IgD-negative memory B cell (primary cell): ENCODE measurements around the gene RB1. TPM values are rescaled to one million over a fixed set of nuclear protein-coding genes. Genes with fewer than 3 reads are reported as not detected.

Experiments used
- H3K27ac Mint-ChIP-seq, 3 donors: one replicate each; pipeline ENCODE4 v1.8.0; 2020 to 2022; ENCODE audit warnings: mild to moderate bottlenecking in 3 of 3, mixed read lengths in 3 of 3, moderate library complexity in 1 of 3
- H3K27me3 Mint-ChIP-seq: one replicate; pipeline ENCODE4 v1.8.0; 2021; ENCODE audit warnings: mixed read lengths
- H3K36me3 Mint-ChIP-seq: one replicate; pipeline ENCODE4 v1.8.0; 2020; ENCODE audit warnings: mild to moderate bottlenecking, mixed read lengths
- H3K4me1 Mint-ChIP-seq, 3 donors: one replicate each; pipeline ENCODE4 v1.8.0; 2020 to 2022; ENCODE audit warnings: mixed read lengths in 3 of 3, mild to moderate bottlenecking in 1 of 3
- H3K4me3 Mint-ChIP-seq, 4 donors: one replicate each; pipeline ENCODE4 v1.8.0; 2020 to 2022; ENCODE audit warnings: mild to moderate bottlenecking in 4 of 4, mixed read lengths in 4 of 4, moderate library complexity in 3 of 4
- H3K9me3 Mint-ChIP-seq, 3 donors: one replicate each; pipeline ENCODE4 v1.8.0; 2020 to 2021; ENCODE audit warnings: mixed read lengths in 3 of 3, mild to moderate bottlenecking in 1 of 3
- polyA plus RNA-seq: library from polyadenylated mRNA; unstranded; fragments of 300-500 nt; fragmentation: Illumina TruSeq; gene quantifications from one replicate; pipeline ENCODE4 v1.2.3, GENCODE V29; 2021

RB1 gene
- polyA plus RNA-seq, 1 donor from 2014 or later: 43.7 TPM

DNA sequence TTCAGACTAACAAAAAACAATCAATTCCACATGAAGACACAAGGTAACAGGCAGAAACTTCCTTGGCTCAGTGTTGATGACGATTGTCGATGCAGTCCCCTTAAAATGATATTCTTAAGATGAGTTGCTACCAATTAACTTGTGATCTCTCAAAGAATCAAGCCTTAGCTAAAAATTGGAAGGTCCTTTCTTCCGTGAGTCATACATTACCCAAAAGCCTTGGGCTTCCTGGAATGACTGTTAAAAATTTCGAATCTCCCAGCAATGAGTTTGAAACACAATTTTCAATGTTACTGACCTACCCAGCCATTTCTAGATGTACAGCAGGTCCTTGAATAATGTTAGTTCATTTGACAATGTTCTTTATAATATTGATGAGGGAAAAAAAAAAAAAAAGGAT is 28.0 kb upstream of the RB1 start:
- no peaks in the 10 kb centered on the region for H3K27me3 Mint-ChIP-seq
- peaks cover 2% of the 10 kb centered on the region for H3K36me3 Mint-ChIP-seq
- H3K27ac Mint-ChIP-seq: no peak overlapping the region
- H3K4me1 Mint-ChIP-seq: peaks cover 0 to 3% (median 0%) of the 10 kb centered on the region in 3 donors
- H3K4me3 Mint-ChIP-seq: no peak overlapping the region
- H3K9me3 Mint-ChIP-seq: no peaks in the 10 kb centered on the region

GRCh38 chr13:48278806-48279205 is 24.7 kb upstream of the RB1 start:
- Mint-ChIP-seq H3K4me1 (peaks cover 0 to 5% (median 0%) of the 10 kb centered on the region in 3 donors), H3K9me3 (no peaks in the 10 kb centered on the region), H3K27ac (no peak overlapping the region), H3K27me3 (no peaks in the 10 kb centered on the region), H3K4me3 (no peak overlapping the region), H3K36me3 (no peaks in the 10 kb centered on the region)

DNA sequence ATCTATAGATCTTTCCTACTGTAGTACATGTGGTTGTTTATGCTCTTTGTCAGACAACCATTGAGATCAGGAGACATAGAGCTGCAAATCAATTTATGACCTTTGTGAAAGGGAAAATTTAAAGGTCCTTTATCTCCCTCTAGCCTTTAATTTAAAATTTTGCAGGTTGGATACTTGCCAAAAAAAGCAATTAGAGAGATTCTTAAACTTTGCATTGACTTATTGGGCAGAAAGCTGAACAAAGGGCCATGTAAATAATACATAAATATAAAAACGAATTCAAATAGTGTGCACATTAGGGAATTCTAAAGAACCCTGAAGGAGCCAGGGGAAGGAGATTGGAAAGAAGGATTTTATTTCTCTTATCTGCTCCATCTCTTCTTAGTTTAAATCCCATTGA is 22.0 kb upstream of the RB1 start:
- Mint-ChIP-seq H3K27ac (no peak overlapping the region), H3K27me3 (peaks cover 7% of the 10 kb centered on the region), H3K36me3 (no peaks in the 10 kb centered on the region), H3K4me3 (no peak overlapping the region), H3K4me1 (peaks cover 7 to 16% (median 14%) of the 10 kb centered on the region in 3 donors), H3K9me3 (peaks cover 0 to 2% (median 0%) of the 10 kb centered on the region in 3 donors)

- Mint-ChIP-seq H3K27ac (no peak overlapping the region), H3K9me3 (no peaks in the 10 kb centered on the region), H3K4me1 (peaks cover 15 to 16% (median 16%) of the 10 kb centered on the region in 3 donors)
Observed at GRCh38 chr13:48291730-48292129, 11.8 kb upstream of the RB1 start.

GRCh38 chr13:48292650-48293049 is 10.9 kb upstream of the RB1 start:
- Mint-ChIP-seq H3K36me3 (peaks cover 3% of the 10 kb centered on the region), H3K27me3 (peaks cover 2% of the 10 kb centered on the region), H3K4me1 (peaks cover 8 to 11% (median 9%) of the 10 kb centered on the region in 3 donors), H3K4me3 (no peak overlapping the region), H3K9me3 (peaks cover 0 to 1% (median 0%) of the 10 kb centered on the region in 3 donors), H3K27ac (no peak overlapping the region)

More at GRCh38 chr13:48291730-48292129, 11.8 kb upstream of the RB1 start:
- H3K36me3 Mint-ChIP-seq: peaks cover 3% of the 10 kb centered on the region
- H3K27me3 Mint-ChIP-seq: peaks cover 2% of the 10 kb centered on the region
- no peak overlapping the region for H3K4me3 Mint-ChIP-seq

- H3K9me3 Mint-ChIP-seq: peaks cover 0 to 3% (median 0%) of the 10 kb centered on the region in 3 donors
- peaks cover 2% of the 10 kb centered on the region for H3K27me3 Mint-ChIP-seq
- peak overlapping the region in 1 of 3 donors; percentile 72 for H3K27ac Mint-ChIP-seq
- H3K36me3 Mint-ChIP-seq: peaks cover 3% of the 10 kb centered on the region
- peaks cover 6 to 9% (median 8%) of the 10 kb centered on the region in 3 donors for H3K4me1 Mint-ChIP-seq
- no peak overlapping the region for H3K4me3 Mint-ChIP-seq
Observed at GRCh38 chr13:48294653-48295052, 8.9 kb upstream of the RB1 start.

DNA sequence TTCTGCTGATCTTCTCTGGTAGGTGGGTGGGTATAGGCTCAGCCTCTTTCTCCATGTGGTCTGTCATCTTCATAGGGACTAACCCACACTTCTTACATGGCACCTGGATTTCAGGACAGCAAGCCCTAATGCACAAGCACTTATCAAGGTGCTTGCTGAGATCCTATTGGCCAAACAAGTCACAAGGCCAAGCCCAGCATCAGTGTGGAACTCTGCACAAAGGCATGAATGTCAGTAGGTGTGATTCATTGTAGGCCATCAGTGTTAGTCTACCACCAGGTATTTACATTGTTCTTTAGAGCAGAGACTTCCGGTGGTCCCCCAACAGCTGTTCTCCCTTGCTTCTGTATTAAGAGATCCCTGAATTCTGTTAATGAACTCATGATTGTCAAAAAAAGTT is 8.3 kb upstream of the RB1 start:
- H3K4me1 Mint-ChIP-seq: peaks cover 6 to 10% (median 9%) of the 10 kb centered on the region in 3 donors
- no peak overlapping the region for H3K4me3 Mint-ChIP-seq
- H3K9me3 Mint-ChIP-seq: peaks cover 0 to 3% (median 0%) of the 10 kb centered on the region in 3 donors
- no peak overlapping the region for H3K27ac Mint-ChIP-seq
- peaks cover 2% of the 10 kb centered on the region for H3K27me3 Mint-ChIP-seq
- H3K36me3 Mint-ChIP-seq: peaks cover 3% of the 10 kb centered on the region

DNA sequence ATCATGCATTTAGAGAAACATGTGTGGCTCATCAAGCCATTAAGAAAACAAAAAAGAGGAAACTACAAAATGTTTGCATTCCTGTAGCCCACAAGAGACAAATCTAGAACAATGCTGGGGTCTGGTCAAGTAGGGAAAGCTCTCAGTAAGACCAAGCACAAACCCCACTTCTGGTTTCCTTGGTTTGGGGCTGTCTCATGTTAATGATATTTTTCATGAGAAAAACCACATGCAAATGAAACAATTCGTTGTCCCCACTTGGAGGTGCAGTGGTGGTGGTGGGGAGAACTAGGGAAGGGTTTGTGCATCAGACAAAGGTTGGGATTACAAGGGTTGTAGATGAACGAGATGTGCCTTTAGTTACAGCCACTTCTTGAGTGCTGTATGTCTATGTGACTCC is 7.0 kb upstream of the RB1 start:
- Mint-ChIP-seq H3K9me3 (peaks cover 0 to 3% (median 0%) of the 10 kb centered on the region in 3 donors), H3K27me3 (peaks cover 2% of the 10 kb centered on the region), H3K4me1 (peaks cover 6 to 10% (median 9%) of the 10 kb centered on the region in 3 donors), H3K36me3 (peaks cover 3% of the 10 kb centered on the region), H3K4me3 (no peak overlapping the region), H3K27ac (no peak overlapping the region)

GRCh38 chr13:48297131-48297786 is 6.3 kb upstream of the RB1 start:
- Mint-ChIP-seq H3K9me3 (peaks cover 0 to 3% (median 0%) of the 10 kb centered on the region in 3 donors), H3K27me3 (peaks cover 2% of the 10 kb centered on the region), H3K4me3 (peak overlapping the region in 1 of 4 donors; percentile 24), H3K36me3 (peaks cover 3% of the 10 kb centered on the region), H3K27ac (no peak overlapping the region), H3K4me1 (peaks cover 6 to 10% (median 9%) of the 10 kb centered on the region in 3 donors)

DNA sequence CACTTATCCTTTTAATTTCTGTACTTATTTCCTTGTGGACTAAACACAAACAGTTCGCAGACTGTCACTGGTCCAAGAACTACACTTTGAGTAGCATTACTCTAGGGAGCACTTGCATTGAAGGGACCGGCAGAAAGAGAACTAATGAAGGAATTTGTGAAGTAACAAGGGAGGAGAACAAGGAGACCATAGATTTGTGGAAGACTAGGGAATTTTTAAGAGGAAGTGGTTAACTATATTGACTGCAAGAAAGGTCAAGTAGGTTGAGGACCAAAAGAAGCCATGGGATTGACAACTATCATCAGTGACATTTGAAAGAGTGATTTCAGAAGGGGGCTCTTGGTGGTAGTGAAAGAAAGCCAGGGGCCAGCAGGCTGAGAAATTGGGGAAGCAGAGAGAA is 4.0 kb upstream of the RB1 start:
- no peaks in the 10 kb centered on the region for H3K27me3 Mint-ChIP-seq

GRCh38 chr13:48302871-48303358 is 636 bp upstream of the RB1 start:
- peak overlapping the region; percentile 95 to 100 (median 98) for H3K4me3 Mint-ChIP-seq
- H3K4me1 Mint-ChIP-seq: peaks cover 18 to 22% (median 18%) of the 10 kb centered on the region in 3 donors
- peaks cover 11% of the 10 kb centered on the region for H3K36me3 Mint-ChIP-seq
- no peaks in the 10 kb centered on the region for H3K27me3 Mint-ChIP-seq
- peak overlapping the region; percentile 99 to 100 (median 100) for H3K27ac Mint-ChIP-seq
- H3K9me3 Mint-ChIP-seq: peaks cover 2 to 7% (median 3%) of the 10 kb centered on the region in 3 donors

More for the DNA sequence above, 4.0 kb upstream of the RB1 start:
- Mint-ChIP-seq H3K4me3 (peak overlapping the region in 1 of 4 donors; percentile 72), H3K36me3 (peaks cover 7% of the 10 kb centered on the region), H3K4me1 (peaks cover 12 to 19% (median 16%) of the 10 kb centered on the region in 3 donors), H3K27ac (peak overlapping the region in 1 of 3 donors; percentile 67), H3K9me3 (peaks cover 0 to 4% (median under 1%) of the 10 kb centered on the region in 3 donors)

GRCh38 chr13:48304143-48304876 is 759 bp downstream of the RB1 start:
- Mint-ChIP-seq H3K4me1 (peaks cover 21 to 26% (median 22%) of the 10 kb centered on the region in 3 donors), H3K9me3 (peaks cover 2 to 7% (median 3%) of the 10 kb centered on the region in 3 donors), H3K27me3 (no peaks in the 10 kb centered on the region), H3K36me3 (peaks cover 11% of the 10 kb centered on the region), H3K27ac (peak overlapping the region; percentile 99 to 100 (median 100)), H3K4me3 (peak overlapping the region; percentile 95 to 100 (median 98))

DNA sequence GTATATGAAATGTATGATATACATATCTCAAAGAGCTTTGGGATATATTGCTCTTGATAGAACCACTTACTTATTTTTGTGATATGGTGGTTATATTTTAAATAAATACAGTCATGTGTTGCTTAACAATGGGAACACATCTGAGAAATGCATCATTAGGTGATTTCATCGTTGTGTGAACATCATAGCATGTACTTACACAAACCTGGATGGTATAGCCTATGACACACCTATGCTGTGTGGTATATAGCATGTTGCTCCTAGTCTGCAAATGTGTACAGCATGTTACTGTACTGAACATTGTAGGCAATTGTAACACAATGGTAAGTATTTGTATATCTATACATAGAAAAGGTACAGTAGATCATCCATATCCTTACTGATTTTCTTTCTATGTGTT is 7.7 kb downstream of the RB1 start:
- Mint-ChIP-seq H3K4me3 (no peak overlapping the region), H3K36me3 (peaks cover 27% of the 10 kb centered on the region), H3K4me1 (peaks cover 27 to 40% (median 31%) of the 10 kb centered on the region in 3 donors), H3K27ac (no peak overlapping the region), H3K27me3 (no peaks in the 10 kb centered on the region), H3K9me3 (no peaks in the 10 kb centered on the region)

DNA sequence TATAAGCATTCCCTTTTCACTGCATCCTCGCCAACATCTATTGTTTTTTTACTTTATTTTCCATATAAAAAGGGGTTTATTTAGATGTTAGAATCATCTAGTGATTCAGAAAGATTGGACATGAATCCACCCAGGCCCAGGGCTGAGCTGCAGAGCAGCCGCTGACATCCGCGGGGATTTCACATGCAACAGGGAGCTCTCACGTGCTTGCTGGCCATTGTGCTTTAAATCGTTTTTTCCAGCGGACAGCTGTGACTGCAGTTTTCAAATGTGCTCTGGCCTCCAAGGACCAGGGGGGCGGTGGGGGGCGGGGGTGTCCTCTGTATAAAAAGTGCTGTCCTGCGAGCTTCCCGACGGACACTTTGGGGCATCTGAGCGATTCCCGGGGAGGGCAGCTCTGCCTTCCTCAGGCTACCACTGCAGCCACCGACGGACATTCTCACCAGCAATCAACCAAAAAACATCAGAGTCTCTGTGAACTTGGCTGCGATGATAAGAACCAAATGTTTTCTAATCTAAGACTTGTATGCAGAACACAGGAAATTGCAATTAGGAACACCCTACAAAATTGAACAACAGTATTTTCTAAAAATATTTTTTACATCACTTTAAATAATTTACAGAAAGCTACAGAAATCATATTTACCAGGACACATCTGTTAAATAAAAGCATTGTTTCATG is 12.6 kb downstream of the RB1 start:
- peaks cover 4% of the 10 kb centered on the region for H3K27me3 Mint-ChIP-seq
- peaks cover 25% of the 10 kb centered on the region for H3K36me3 Mint-ChIP-seq
- no peak overlapping the region for H3K4me3 Mint-ChIP-seq
- H3K4me1 Mint-ChIP-seq: peaks cover 15 to 34% (median 23%) of the 10 kb centered on the region in 3 donors
- no peaks in the 10 kb centered on the region for H3K9me3 Mint-ChIP-seq
- peak overlapping the region in 1 of 3 donors; percentile 77 for H3K27ac Mint-ChIP-seq
